ENCODE measurements around the gene EFNA3.

- TF ChIP-seq CTCF (IDR thresholded peaks at IDR 0.05 in 4 of 5, conservative IDR thresholded peaks at IDR 0.05 in 1 of 5) (no peak), POLR2A (IDR thresholded peaks at IDR 0.05) (no peak)
These were observed 4.5 kb downstream of the EFNA3 start for GRCh38 chr1:155083052-155083541.

Data from gastrocnemius medialis (tissue), 4 donors.